NCI-H82 (cell line): ENCODE data around the gene LSM3.
"Not testable (repeated sequence)": the region's sequence is repeated elsewhere in the genome, so short reads cannot be mapped to it uniquely, and the experiment has no call there.

Experiments
- DNase-seq: peaks from one replicate; lab custom pipeline; 2025; lab: John Stamatoyannopoulos, UW

Gene LSM3

DNA sequence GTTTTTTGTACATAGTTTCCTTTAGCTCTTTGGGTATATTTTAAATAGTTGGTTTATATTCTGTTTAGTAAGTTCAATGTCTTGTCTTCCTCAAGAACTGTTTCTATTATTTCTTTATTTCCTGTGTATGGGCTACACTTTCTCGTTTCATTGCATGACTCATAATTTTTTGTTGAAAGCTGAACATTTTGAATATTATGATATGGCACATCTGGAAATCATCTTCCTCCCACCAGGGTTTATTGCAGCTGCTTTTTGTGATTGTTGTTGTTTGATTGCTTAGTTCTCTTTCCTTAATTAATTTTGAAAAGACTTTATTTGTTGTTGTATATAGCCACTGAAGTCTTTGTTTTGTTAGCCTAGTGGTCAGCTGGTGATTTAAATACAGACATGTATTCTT is 43.8 kb downstream of the LSM3 start:
- no peak for DNase-seq

GRCh38 chr3:14222900-14223594 is 44.4 kb downstream of the LSM3 start:
- no peak for DNase-seq

- DNase-seq = no peak
Observed at GRCh38 chr3:14223595-14223994, 45.0 kb downstream of the LSM3 start.

DNA sequence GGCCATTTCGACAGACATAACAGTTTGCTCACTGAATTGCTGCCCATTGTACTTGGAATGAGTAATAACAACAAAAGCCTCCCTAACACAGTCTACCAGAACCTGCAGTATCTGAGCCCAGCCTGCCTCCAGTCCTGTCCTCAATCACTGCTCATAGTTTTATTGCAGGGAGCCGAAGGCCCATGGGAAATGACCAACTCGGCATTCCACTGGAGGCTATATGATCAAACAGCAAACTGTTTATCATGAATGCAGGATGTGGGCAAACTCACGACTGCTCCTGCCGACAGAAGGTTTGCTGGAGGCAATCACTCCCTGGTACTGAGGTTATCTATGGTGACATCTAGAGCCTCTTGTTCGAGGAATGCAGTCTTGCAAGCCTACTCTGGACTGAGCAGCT is 46.3 kb downstream of the LSM3 start:
- no peak for DNase-seq

GRCh38 chr3:14225421-14225820 is 46.8 kb downstream of the LSM3 start:
- DNase-seq = no peak

- DNase-seq = not testable (repeated sequence)
Observed at GRCh38 chr3:14226351-14226750, 47.7 kb downstream of the LSM3 start.

- no peak for DNase-seq
Observed at GRCh38 chr3:14227856-14228255, 49.2 kb downstream of the LSM3 start.

- no peak for DNase-seq
Observed at GRCh38 chr3:14228681-14229470, 50.3 kb downstream of the LSM3 start.

- not testable (repeated sequence) for DNase-seq
Observed at GRCh38 chr3:14229695-14230094, 51.1 kb downstream of the LSM3 start.

- no peak for DNase-seq
Observed at GRCh38 chr3:14230729-14231128, 52.1 kb downstream of the LSM3 start.

- no peak for DNase-seq
Observed at GRCh38 chr3:14231145-14231990, 52.8 kb downstream of the LSM3 start.

DNA sequence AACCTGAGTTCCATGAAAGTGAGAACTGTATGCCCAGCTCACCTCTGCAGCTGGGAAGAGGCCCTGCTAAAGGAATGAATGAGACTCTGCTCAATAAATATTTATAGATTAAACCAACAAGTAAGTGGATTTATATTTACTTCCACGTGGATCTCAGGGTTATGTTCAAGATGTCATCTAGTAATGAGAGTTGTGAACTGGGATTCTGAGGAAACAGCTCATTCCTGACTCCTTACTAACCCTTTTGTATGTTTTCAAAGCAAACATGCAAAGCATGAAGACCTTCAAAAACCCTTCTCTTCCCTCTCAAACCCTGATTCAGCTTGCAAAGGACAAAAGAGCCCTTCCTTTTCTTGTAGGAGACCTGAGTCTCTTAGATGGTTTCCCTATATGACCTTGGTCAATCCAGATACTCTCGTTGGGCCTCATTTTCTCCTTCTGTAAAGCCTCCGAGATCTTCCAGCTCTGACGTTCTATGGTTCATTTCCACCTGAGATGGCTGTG is 53.4 kb downstream of the LSM3 start:
- no peak for DNase-seq

DNA sequence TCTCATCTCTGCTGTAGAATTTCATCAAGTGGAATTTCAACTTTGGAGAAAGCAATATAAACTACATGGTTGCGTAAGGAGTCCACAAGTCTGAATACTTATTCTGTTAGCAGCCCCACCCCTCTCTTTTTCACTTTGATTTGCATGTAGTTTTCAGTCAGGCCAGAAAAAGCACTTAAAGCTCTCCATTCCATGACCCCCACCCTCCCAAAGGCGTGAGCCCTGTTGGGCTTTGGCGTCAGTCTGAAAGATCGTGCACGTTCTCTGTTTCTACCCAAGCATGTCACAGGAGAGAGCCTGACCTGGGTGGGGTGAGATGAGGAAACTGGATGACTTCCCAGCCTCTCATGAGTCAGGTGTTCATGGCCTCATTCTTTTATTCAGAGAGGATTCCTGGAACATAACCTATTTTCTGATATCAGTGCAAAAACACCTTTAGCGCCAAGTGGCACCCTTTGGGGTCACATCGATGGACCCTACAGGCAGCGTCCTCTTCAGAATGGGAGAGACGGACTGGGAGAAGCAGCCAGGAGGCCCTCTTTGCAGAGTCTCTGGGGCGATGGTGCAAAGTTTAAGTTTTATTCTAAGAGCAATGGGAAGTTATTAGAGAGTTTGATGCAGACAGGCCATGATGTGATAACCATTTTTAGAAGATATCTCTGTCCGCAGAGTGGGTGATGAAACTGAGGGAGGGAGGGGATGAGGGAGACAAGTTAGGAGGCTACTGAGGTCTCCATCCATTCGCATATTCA is 55.8 kb downstream of the LSM3 start:
- DNase-seq = no peak

GRCh38 chr3:14235003-14235911 is 56.6 kb downstream of the LSM3 start:
- DNase-seq = no peak

DNA sequence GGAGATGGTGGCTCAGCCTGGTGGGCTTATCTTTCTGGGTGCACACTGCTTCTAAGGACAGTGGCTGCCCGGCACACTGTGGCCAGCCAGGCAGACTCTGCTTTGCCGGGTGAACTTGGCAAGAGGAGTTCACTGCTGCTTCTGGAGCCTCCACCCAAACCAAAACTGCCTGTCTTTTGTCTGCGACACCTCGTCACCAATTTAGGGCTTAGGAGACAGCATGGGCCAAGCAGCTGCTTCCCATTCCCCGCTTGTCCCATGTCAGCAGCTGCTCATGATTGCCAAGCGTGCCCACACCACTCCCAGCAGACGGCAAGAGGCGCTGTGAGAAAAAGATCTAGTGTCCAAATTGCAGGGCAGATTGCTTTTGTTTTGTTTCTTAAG is 57.3 kb downstream of the LSM3 start:
- no peak for DNase-seq

GRCh38 chr3:14236902-14237301 is 58.3 kb downstream of the LSM3 start:
- no peak for DNase-seq

DNA sequence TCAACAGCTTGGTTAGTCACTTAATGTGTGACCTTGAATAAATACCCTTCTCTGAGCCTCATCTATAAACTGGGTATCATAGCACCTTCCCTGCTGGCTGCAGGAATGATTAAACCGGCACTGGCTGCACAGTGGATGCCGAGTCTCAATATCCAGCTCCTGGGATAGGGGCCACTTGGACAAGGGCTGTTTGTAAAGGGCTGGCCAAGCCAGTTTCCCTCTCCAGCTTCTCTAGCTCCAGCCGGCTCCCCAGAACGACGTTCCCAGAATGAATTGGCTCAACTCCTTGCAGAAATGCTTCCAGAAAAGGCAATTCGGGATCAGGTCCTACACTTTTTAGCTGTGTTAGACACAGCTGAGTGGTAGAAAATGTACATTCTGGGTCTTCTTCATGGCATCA is 58.8 kb downstream of the LSM3 start:
- DNase-seq = no peak

DNA sequence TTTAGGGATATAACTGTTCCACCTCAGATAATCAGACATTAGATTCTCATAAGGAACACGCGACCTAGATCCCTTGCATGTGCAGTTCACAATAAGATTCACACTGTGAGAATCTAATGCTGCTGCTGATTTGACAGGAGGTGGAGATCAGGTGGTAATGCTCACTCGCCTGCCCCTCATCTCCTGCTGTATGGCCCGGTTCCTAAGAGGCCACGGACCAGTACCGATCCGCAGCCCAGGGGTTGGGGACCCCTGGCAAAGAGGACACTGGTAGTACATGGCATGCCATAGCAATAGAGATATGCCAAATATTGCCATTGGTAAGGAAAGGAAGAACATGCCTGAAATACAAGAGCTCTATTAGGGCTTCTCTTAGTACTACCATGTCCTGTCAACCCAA is 59.7 kb downstream of the LSM3 start:
- no peak for DNase-seq

DNA sequence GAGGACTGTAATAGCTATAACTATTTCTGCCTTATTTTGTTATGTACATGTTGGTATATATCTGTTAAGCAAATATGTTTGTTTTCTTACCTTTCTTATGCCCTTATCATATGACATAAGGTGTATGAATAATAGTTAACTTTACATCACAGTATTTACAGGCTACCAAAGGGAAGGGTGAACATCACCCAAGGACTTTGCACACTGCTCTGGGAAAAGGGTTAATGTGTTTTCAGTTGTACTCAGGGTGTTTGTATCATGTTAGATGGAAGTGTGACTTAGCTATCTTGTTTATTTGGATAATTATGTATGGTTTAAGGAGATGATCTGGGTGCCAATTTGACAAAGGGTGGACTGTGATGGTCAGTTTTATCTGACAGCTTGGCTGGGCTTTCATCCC is 60.3 kb downstream of the LSM3 start:
- DNase-seq = no peak

- no peak for DNase-seq
Observed at GRCh38 chr3:14239940-14240339, 61.3 kb downstream of the LSM3 start.

DNA sequence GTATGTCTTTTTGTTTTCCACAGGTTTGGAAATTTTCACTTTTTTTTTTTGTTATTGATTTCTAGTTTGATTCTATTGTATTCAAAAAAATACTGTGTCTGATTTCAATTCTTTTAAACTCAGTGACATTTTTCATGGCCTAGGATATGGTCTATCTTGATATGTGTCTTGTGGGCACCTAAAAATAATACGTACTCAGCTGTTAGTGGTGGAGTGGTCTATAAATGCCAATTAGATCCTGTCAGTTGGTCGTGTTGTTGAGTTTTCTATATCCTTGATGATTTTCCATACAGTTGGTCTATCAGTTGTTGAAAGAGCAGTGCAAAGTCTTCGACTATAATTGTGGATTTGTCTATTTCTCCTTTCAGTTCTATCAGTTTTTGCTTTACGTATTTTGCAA is 61.7 kb downstream of the LSM3 start:
- no peak for DNase-seq
